Activated CD4-positive, CD25-positive, alpha-beta regulatory T cell treated with anti-CD3 and anti-CD28 coated beads, Interleukin-2, amount 50 U/mL, for 24 hours (primary cell): ENCODE results near the gene EPN2.

Experiments used
- ATAC-seq, 2 donors: fragments of 150-1000 bp; cut with Tn5 transposase; one replicate each; pipeline ENCODE4 v1.10.0; 2021; ENCODE audit warnings: mild to moderate bottlenecking in 1 of 2, moderate library complexity in 1 of 2

The EPN2 gene

DNA sequence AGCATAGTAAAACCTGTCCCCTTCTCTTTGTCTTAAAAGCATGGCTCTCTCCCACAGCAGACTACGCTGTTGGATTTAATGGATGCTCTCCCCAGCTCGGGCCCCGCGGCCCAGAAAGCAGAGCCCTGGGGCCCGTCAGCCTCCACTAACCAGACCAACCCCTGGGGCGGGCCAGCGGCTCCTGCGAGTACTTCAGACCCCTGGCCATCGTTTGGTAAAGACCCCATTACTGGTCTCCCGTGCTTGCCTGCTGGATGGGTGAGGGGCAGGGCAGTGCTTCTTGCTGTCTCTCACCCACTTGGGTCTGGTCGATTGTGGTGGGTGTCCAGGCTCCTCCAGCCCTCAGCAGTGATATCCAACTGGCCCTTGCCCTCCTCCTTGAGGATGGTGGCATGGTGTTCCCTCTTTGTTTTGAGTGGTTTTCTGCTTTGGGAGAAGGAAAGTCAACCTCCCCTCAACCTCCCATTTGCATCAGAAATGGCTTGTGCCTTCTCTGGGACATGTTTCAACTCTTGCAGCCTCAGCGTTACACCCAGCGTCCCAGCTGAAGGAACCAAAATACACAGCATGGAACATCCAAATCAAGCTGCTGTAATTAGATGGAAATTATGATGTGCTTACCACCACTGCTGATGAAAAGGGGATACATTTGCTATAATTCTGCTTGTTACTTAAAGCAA, 76.0 kb downstream of the EPN2 start:
- no peak for ATAC-seq

DNA sequence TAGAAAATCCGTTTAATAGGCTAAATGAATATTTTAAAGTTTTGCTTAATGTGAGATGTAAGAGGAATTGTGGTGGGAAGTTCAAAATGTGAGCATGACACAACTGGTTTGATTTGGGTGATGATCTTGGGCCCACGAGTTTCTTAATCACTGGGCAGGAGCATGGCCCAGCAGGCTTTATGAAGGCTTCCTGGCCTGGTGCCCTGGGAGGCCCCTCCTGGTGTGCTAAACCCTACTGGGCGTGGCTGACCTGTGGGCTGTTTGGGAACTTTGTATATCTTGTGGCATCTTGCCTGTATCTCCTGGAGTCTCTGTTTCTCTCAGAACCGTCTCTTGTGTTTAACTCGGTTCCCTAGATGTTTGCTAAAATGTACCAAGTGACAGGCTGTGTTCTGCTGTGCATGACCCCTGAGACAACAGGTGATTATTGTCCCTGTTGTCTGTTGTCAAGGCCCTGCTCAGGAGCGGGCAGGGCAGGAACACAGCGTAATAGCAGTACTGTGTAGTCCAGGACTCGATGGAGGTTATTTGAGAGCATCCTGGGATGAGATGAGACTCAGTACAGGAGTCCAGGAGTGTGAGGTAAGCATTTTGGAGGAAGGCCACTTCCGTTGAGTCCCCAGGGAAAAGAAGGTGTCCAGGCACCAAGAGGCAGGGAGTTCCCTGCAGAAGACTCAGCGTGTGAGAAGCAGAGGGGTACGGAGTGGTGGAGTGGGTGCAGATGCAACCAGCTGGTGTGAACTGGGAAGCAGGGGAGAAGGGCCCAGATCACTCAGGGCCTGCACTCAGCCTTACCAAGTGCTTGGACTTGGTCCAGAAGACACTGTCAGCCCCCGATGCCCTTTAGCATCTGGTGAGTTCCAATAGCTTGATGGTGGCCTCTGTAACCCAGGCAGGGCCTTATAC, 76.8 kb downstream of the EPN2 start:
- ATAC-seq: no peak

DNA sequence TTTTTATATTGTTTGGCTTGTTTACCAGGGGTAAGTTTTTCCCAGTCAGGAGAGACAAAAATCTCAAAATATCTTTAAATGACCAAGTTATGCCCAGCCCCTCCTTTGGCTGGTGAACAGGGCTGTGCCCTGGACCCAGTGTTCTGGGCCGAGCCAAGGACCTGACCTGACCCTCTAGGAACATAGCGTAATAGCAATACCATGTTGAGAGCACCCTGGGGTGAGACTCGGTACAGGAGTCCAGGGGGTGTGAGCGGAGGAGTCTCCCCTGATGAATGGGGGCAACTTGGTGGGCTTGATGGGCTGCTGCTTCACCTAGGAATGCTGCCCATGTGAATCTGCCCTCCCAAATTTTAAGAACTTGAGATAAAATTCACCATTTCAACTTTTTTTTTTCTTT, 77.9 kb downstream of the EPN2 start:
- ATAC-seq: no peak

DNA sequence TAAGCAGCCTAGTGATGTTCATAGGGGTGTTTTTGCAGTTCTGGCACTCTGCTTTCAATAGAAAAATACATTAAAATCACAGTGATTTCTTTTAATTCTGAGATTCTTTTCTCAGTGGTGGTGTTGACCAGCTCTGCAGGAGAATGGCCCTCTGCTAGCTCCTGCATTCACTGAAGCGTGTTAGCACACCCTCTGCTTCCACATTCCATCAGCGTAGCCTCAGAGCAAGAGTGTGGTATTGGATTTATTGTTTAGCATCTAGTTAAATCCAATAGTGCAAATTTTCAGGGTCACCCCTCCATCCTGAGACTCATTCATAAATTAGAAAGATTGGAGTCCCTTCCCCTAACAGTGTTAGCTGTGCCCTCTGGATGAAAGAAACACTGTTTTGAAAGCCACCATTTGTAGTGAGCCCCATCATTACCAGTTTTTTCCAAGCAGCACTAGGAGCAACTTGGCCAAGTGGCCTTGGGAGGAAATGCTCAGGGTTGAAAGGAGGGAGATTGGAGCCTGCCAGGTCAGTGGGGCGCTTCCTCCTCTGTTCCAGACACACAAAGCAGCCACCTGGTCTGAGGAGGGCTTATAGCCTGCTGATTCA, 79.7 kb downstream of the EPN2 start:
- ATAC-seq: no peak

- ATAC-seq: no peak
Observed at GRCh38 chr17:19317359-19318095, 80.4 kb downstream of the EPN2 start.

GRCh38 chr17:19318611-19319010, 81.4 kb downstream of the EPN2 start:
- ATAC-seq: no peak

GRCh38 chr17:19319771-19320505, 82.8 kb downstream of the EPN2 start:
- no peak for ATAC-seq

DNA sequence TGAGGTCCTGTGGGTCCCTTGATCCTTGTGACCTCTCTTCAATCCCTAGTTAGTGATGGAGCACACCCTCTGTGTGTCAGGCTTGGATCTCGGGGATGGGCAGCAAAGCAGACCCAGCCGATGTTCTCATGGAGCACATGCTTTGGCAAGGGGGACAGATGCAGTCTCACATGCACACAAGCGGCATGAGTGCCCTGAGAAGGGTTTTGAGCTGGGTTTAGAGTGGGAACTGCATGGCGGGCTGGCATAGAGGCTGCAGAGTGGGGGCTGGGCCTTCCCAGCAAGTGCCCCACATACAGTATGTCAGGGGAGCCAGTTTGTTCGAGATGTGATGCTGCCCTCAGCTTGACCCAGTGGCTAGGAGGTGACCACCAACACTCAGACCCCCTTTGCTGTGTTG, 83.7 kb downstream of the EPN2 start:
- ATAC-seq: no peak

DNA sequence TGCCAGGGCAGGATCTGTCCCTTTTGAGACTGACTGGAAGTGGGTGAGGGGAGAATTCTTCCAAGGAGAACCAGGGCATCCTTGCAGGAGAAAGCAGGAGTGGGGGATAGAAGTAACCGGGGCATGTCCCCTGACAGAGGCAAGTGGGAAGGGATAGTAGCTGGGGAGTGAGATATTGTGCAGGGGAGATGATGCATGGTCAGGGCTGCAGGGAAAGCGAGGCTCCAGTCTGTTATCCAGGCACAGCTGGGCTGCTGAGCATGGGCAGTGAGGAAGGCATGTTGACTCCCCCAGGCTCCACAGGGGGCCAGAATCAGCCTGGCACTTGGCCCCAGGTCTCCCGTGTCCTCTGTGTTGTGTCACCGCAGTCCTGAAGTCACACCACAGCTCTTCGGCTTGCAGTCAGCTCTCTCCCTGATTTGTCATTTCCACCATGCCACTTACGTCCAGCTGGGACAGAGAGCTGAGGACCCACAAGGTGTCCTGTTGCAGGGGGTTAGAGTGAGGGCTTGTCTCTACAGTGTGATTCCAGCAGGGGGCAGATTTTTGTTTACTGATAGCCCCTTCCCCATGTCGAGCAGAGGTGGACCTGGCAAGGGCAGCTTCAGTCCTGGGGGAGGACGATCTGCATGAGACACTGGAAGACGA, 84.4 kb downstream of the EPN2 start:
- ATAC-seq: no peak

DNA sequence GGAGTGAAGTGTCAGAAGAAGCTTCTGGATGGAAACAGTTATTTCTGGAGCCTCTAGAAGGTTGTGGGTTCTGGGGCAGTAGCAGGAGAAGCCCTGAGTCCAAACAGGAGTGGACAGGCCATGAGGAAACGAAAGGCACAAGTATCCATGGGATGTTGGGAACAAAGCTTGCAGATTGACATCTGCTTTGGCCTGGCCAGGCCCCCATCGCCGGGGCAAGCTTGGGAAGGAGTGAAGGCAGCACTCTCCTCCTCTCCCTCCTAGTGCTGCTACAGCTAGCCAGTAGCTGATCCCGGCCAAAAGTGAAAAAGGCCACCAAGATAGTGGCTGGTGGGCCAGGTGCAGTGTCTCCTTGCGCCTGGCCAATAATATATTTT, 85.0 kb downstream of the EPN2 start:
- no peak for ATAC-seq

DNA sequence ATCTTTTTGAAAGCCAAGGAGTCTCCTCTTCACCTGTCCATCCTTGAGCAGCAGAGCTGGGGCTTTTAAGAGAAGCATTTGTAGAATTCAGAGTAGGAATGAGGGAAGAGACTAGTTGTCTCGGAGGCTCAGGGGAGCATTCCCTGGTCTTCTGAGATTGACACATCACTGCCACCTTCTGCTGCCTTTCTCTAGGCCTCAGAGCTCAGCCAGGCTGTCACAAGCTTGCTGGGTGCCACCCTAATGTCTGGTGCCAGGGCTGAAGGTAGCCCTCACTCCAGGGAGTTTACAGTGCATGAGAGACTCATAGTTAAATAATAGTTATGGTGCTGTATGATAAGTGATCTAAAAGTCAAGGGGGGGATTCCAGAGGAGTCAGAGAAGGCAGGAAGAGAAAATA, 85.7 kb downstream of the EPN2 start:
- ATAC-seq: no peak

GRCh38 chr17:19325542-19325941, 88.4 kb downstream of the EPN2 start:
- ATAC-seq: no peak

- ATAC-seq: no peak
Observed at GRCh38 chr17:19327031-19327783, 90.0 kb downstream of the EPN2 start.

DNA sequence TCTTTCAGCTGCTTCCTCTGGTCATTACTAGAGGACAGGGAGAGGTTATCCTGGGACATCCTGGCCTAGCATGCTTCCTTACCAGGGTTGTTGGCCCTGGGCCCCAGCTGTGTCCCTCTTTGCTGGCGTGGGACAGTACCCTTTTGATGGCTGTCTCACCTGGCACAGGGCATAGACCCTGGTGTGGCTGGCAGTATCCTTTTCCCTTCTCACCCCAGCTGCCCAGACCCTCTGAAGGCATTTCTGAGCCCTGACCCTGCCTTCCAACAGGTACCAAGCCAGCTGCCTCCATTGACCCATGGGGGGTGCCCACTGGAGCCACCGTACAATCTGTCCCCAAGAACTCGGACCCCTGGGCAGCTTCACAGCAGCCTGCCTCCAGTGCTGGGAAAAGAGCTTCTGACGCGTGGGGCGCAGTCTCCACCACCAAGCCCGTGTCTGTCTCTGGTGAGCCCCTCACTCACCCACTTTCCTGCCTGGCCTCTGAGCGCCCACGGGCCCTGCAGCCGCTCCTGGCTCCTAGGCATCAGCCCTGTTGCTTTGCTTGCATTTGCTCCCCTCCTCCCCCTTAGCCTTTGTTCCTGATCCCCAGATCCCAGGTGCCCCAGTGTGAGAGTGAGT, 91.4 kb downstream of the EPN2 start:
- no peak for ATAC-seq

DNA sequence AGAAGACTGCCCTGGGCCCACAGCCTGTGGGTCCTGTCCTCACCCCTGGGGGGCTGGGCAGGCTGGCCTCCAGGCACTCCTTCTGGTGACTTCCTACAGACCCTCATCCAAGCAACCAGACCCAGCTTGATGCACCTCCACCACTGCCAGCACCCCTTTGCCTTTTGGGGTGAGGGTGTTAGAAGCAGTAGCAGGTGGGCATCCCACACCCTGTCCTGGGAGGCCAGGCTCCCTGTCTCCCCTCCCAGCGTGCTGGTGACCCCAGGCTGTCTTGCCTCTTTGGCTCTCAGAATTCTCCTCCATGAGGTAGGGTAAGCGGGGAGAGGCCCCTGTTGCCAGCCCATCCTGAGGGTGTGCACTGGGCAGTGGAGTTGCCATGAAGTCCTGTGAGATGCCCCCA, 92.0 kb downstream of the EPN2 start:
- no peak for ATAC-seq

- no peak for ATAC-seq
Observed at GRCh38 chr17:19329839-19330238, 92.7 kb downstream of the EPN2 start.

GRCh38 chr17:19330271-19330670, 93.1 kb downstream of the EPN2 start:
- no peak for ATAC-seq

GRCh38 chr17:19331134-19331533, 94.0 kb downstream of the EPN2 start:
- no peak for ATAC-seq

DNA sequence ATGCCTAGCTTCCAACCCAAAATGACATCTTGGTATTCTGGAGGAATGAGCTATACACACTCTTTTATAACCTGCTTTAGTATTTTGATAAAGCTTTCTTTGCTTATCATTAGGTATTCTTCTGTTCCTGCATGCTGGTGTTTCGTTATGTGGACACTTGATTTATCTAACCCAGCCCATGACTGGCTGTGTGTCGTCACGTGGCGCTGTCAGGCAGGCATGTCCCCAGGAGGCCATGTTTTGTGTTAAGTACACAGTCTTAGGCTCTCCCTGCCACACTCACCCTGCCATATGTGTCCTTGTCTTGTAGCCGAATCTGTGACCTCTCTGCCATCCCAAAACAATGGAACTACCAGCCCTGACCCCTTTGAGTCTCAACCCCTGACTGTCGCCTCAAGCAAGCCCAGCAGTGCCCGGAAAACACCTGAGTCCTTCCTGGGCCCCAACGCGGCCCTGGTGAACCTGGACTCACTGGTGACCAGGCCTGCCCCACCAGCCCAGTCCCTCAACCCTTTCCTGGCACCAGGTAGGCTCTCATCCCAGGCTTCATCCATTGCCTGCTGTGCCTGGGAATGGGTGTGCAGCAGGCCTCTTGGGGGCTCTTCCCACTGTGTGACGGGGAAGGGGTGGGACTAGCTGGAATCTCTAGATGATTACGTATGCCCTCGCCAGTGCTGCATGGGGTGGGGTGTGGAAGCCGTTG, 94.5 kb downstream of the EPN2 start:
- no peak for ATAC-seq
